RWPE2 (cell line): ENCODE measurements around the gene HBP1.

Source experiments
- ATAC-seq: fragments of 200-7000 bp; cut with Tn5 transposase; 3 replicates; pipeline ENCODE4 v1.9.1; 2021; ENCODE audit warnings: low read depth
- DNase-seq: peaks from one replicate; pipeline ENCODE4 v3.0.0-alpha.2; 2020; ENCODE audit warnings: low spot score
- H3K27ac ChIP-seq: fragments of 450-650 bp; 2 replicates; pipeline ENCODE4 v1.5.1; 2017; ENCODE audit warnings: mild to moderate bottlenecking; ENCODE audit not compliant: poor library complexity, severe bottlenecking
- H3K27me3 ChIP-seq: fragments of 250-450 bp; sonication (Bioruptor Pico); 2 replicates; pipeline ENCODE4 v1.5.1; 2021; ENCODE audit warnings: mild to moderate bottlenecking, moderate library complexity; ENCODE audit not compliant: insufficient read depth, poor library complexity, severe bottlenecking
- H3K36me3 ChIP-seq: fragments of 250-450 bp; sonication (Bioruptor Pico); 2 replicates; pipeline ENCODE4 v1.5.1; 2020; ENCODE audit warnings: low read depth, mild to moderate bottlenecking, moderate library complexity
- H3K4me1 ChIP-seq: fragments of 250-450 bp; sonication (Bioruptor Pico); 2 replicates; pipeline ENCODE4 v1.5.1; 2021; ENCODE audit warnings: mild to moderate bottlenecking, moderate library complexity; ENCODE audit not compliant: insufficient read depth, poor library complexity, severe bottlenecking
- H3K4me3 ChIP-seq: fragments of 250-450 bp; sonication (Bioruptor Pico); 2 replicates; pipeline ENCODE4 v1.5.1; 2021; ENCODE audit warnings: mild to moderate bottlenecking, moderate library complexity; ENCODE audit not compliant: severe bottlenecking
- H3K9me3 ChIP-seq: fragments of 250-450 bp; sonication (Bioruptor Pico); 2 replicates; pipeline ENCODE4 v1.5.1; 2021; ENCODE audit warnings: mild to moderate bottlenecking, moderate library complexity; ENCODE audit not compliant: severe bottlenecking
- CTCF ChIP-seq: fragments of 450-650 bp; IDR thresholded peaks from one replicate; pipeline ENCODE4 v1.5.1; 2017; ENCODE audit warnings: mild to moderate bottlenecking, moderate library complexity; ENCODE audit not compliant: poor library complexity, severe bottlenecking

HBP1 gene

GRCh38 chr7:107194052-107194451, 25.2 kb downstream of the HBP1 start:
- Histone ChIP-seq H3K27ac (no peak overlapping the region), H3K36me3 (peaks cover 61% of the 10 kb centered on the region), H3K27me3 (no peaks in the 10 kb centered on the region), H3K9me3 (no peaks in the 10 kb centered on the region), H3K4me3 (no peak overlapping the region), H3K4me1 (no peaks in the 10 kb centered on the region)
- DNase-seq, result no peak
- ATAC-seq, result no peak; the same call in 2 of the 3 replicates
- TF ChIP-seq CTCF, result peak; percentile 21

- Histone ChIP-seq H3K4me1 (no peaks in the 10 kb centered on the region), H3K4me3 (no peak overlapping the region), H3K27ac (no peak overlapping the region), H3K9me3 (no peaks in the 10 kb centered on the region), H3K36me3 (peaks cover 58% of the 10 kb centered on the region), H3K27me3 (no peaks in the 10 kb centered on the region)
- DNase-seq, result no peak
- no peak for TF ChIP-seq CTCF
- no peak for ATAC-seq
Observed at GRCh38 chr7:107196834-107197610, 28.2 kb downstream of the HBP1 start.

- Histone ChIP-seq H3K27me3 (no peaks in the 10 kb centered on the region), H3K9me3 (no peaks in the 10 kb centered on the region), H3K4me1 (no peaks in the 10 kb centered on the region), H3K27ac (no peak overlapping the region), H3K4me3 (no peak overlapping the region), H3K36me3 (peaks cover 63% of the 10 kb centered on the region)
- DNase-seq (no peak), ATAC-seq (peak; percentile 94)
- peak; percentile 77 for TF ChIP-seq CTCF
Observed at GRCh38 chr7:107201795-107202450, 33.1 kb downstream of the HBP1 start.

- TF ChIP-seq CTCF, result no peak
- Histone ChIP-seq H3K4me3 (no peak overlapping the region), H3K9me3 (no peaks in the 10 kb centered on the region), H3K36me3 (peaks cover 53% of the 10 kb centered on the region), H3K27ac (no peak overlapping the region), H3K4me1 (no peaks in the 10 kb centered on the region), H3K27me3 (no peaks in the 10 kb centered on the region)
- no peak for DNase-seq
- no peak for ATAC-seq
Observed at GRCh38 chr7:107203607-107204006, 34.8 kb downstream of the HBP1 start.

- Histone ChIP-seq H3K27me3 (no peaks in the 10 kb centered on the region), H3K9me3 (no peaks in the 10 kb centered on the region), H3K4me1 (no peaks in the 10 kb centered on the region), H3K36me3 (peaks cover 36% of the 10 kb centered on the region), H3K27ac (no peak overlapping the region), H3K4me3 (no peak overlapping the region)
- DNase-seq (no peak), ATAC-seq (no peak)
- no peak for TF ChIP-seq CTCF
Observed at GRCh38 chr7:107206136-107206535, 37.3 kb downstream of the HBP1 start.
